ENCODE data around the gene SRCIN1.
"Not testable (repeated sequence)": the region's sequence is repeated elsewhere in the genome, so short reads cannot be mapped to it uniquely, and the experiment has no call there.

Gene SRCIN1

GRCh38 chr17:38501718-38502117 is 104.0 kb downstream of the SRCIN1 start:
- not testable (repeated sequence) for DNase-seq

DNA sequence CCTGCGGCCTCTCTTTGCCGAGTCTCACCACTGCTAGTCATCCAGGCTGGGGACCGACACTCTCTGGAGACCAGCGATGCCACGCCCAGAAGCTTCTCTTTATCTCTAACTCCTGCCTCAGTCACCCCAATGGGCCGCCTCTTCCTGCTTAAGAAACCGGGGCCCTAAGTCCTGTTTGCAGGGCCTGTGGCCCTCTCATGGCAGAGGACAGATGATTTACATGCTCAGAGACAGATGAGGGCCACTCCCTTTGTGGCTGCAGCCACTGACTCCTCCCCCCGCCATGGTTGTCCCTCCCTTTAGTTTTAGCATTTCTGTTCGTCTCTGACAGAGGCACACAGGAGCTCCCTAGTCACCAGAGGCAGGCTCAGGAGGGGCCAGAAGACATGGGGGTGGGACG is 106.5 kb downstream of the SRCIN1 start:
- not testable (repeated sequence) for DNase-seq

GRCh38 chr17:38498353-38498752 is 107.4 kb downstream of the SRCIN1 start:
- no peak for DNase-seq

- DNase-seq: not testable (repeated sequence)
Measured at GRCh38 chr17:38497656-38498055, 108.1 kb downstream of the SRCIN1 start.

DNA sequence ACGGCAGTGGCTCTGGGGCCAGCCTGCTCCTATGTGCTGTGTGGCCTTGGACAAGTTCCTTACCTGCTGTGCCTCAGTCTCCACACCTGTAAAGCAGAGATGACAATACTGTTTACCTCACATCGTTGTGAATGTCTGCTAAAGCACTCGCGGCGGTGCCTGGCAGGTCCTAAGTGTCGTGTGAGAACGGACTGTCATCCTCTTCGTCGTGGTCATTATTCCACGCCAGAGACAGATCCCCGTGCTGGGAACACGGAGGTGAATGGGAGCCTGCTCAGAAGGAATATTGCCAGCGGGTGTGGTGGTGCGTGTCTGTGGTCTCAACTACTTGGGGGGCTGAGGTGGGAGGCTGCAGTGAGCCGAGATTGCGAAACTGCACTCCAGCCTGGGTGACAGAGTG is 111.6 kb downstream of the SRCIN1 start:
- DNase-seq: not testable (repeated sequence)

DNA sequence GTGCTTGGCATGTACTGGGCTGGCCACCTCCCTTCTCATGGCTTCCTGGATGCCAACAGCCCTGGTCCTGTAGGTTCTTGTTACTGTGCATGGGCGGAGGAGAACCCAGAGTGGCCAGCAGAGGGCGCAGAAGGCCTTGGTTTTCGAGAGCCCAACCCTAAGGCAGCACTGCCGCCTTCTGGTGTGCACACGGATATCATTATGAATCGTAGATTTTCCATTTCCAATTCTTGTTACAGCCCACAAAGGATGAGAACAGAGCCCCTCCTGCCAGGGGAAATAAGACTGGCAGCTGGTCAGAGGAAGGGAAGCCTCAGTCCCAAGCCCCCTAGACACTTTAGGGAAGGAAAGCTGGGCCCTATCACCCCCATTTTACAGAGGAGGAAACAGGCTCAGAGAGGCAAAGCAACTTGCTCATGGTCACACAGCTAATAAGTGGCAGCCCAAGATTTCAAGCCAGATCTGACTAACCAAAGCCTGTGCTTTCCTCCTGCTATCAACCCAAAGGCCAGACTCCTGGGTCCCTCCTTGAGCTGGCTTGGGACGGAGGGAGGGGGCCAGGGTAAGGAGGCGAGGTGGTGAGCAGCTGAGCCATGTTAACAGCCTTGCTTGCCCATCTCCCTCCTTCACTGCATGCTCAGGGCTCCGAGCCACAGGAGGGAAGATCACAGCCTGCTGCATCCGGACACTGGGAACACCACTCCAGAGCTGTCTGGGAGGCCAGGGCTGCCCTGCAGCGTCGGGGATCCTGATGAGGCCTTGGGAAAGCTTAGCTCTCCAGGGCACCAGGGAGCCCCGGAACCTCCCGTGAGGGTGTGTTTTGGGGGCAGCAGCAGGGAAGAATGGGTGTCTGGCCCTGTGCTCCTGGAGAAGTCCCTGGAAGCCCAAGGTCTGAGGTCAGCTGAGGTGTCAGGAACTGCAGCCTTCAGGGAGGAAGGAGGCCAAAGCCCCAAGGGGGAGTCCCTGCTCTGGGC is 113.4 kb downstream of the SRCIN1 start:
- peak; percentile 89 for DNase-seq

DNA sequence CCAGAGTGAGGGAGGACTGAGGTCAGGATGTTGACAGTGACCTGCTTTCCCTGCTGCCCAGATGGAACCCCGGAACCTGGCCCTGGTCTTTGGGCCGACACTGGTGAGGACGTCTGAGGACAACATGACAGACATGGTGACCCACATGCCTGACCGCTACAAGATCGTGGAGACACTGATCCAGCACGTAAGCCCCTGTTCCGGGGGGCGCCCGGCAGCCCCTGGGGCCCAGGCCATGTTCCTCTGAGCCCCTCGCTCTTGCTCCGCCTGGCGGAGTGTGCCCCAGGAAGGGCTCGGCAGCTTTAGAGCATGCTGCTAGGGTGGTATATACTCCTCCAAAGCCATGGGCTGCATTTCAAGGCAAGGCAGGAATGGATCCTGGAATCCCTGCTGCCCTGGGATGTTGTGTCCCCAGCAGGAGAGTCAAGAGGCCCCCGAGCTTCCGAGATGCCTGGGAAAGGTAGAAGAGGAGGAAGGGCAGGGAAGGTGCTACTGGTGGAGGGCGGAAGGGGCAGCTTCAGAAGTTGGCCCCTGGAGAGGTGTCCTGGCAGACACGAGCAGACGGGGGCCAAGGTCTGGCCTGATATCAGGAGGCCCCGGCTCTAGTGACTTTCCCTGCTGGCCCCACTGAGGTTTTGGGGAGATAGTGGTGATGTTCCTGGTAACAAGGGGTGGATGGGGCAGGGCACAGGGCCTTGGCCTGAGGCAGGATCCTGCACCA is 114.2 kb downstream of the SRCIN1 start:
- not testable (repeated sequence) for DNase-seq

GRCh38 chr17:38489774-38490173 is 116.0 kb downstream of the SRCIN1 start:
- not testable (repeated sequence) for DNase-seq

GRCh38 chr17:38485681-38486298 is 120.0 kb downstream of the SRCIN1 start:
- DNase-seq: not testable (repeated sequence)

DNA sequence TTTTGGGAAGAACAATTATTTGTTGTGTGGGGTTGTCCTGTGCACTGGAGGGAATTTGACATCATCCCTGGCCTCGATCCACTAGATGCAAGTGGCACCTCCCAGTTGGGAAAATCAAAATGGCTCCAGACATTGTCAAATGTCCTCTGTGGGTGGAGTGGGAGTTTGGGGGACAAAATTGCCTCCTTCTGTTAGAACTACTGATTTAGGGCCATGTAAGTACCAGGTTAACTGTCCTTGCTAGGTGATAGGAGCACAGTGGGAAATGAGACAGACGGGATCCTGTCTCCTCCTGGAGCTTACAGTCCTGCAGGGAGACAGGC is 120.6 kb downstream of the SRCIN1 start:
- no peak for DNase-seq

DNA sequence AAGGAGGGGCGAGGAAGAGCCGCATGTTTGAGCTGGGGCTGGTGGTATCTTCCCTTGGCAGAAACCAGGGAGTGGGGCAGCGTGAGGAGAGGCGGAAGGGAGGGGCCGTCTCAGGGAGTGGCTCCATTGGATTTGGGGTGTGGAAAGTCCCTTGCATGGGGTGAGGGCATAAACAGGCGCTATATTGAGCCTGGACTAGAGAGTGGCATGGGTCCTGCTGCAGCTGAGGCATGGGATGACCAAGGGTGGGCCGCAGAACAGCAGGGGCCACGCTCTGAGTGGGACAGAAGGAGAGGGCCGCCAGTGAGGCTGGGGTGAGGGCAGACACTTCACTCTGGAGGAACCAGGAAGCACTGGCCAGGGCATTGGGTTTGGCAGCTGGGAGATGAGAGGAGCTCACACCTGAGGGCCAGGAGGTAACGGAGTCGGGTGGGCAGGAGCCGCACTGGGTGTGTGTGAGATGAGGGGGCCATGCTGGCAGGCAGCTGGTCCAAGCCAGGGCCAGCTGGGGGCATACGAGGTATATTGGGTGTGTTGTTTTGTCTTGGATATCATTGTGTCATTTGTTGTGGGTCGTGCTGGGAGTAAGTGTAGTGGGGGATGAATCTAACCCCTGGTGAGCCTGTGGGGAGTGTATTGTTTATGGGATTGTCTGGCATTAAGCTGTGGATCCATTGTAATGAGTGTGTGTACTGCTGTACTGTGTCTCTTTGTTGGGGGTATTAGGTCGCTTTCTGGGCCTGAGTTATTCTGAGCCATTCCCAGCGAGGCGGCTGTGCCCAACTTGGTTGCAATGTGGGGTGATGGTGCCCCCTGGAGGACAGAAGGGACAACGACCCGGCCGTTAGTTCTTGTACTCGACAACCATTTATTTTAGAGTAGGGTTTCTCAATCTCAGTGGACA is 121.3 kb downstream of the SRCIN1 start:
- DNase-seq: peak; percentile 57

GRCh38 chr17:38482700-38483043 is 123.1 kb downstream of the SRCIN1 start:
- DNase-seq: not testable (repeated sequence)

DNA sequence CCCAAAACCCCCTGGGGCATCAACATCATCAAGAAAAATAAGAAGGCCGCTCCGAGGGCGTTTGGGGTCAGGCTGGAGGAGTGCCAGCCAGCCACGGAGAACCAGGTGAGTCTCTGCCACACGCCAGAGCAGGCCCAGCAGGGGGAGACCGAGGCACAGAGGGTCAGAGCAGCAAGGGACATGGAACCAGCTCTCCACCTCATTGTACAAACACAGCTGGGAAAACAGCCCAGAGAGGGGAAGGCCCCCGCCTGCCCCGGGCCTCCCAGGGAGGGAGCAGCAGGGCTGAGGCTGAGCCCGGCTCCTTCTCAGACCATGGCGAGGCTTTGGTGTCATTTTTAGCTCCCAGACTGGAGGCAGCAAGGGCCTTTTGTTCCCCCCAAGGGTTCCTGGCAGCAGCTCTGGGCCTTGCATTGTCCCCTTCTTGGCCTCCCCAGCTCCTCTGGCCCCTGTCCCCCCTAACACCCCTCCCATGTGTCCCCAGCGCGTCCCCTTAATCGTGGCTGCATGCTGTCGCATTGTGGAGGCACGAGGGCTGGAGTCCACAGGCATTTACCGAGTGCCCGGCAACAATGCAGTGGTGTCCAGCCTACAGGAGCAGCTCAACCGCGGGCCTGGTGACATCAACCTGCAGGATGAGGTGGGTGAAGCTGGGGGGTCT is 123.6 kb downstream of the SRCIN1 start:
- DNase-seq: not testable (repeated sequence)

All from activated gamma-delta T cell treated with Interleukin-2 at 50 U/mL for 16 hours (primary cell).